B cell (primary cell): ENCODE data around the gene ARHGEF26. TPM values are rescaled to one million over a fixed set of nuclear protein-coding genes. Genes with fewer than 3 reads are reported as not detected.

Experiments
- ATAC-seq: fragments of 200-7000 bp; cut with Tn5 transposase; one replicate; pipeline ENCODE4 v1.10.0; 2021; ENCODE audit warnings: low read depth, mild to moderate bottlenecking, moderate number of reproducible peaks, moderate library complexity
- CTCF ChIA-PET: fragments of 350-600 bp; sonication (Branson Sonifier 250); formaldehyde crosslinking; loops from one replicate; lab custom pipeline; 2021; ENCODE audit warnings: antibody characterized with exemption, inconsistent platforms; lab: Charles Lee
- POLR2A ChIA-PET: fragments of 350-600 bp; sonication (Branson Sonifier 250); formaldehyde crosslinking; loops from one replicate; lab custom pipeline; 2021; ENCODE audit warnings: antibody characterized with exemption; lab: Charles Lee
- DNase-seq: peaks from one replicate; pipeline ENCODE4 v3.0.0; 2013
- H2AFZ ChIP-seq: 2 replicates; pipeline ENCODE4 v1.6.1; 2012; ENCODE audit warnings: mild to moderate bottlenecking, low read depth, low read length; ENCODE audit not compliant: insufficient read depth, poor library complexity, severe bottlenecking
- H3K27ac ChIP-seq, 2 donors: 1 replicate in 1 of 2; 2 replicates in 1 of 2; pipeline ENCODE4 v1.5.1; 2012 to 2013; ENCODE audit warnings: low read length in 2 of 2, mild to moderate bottlenecking in 2 of 2, moderate library complexity in 1 of 2
- H3K27me3 ChIP-seq, 4 experiments: fragments of 200-600 bp in 1 of 4; sonication (generic) in 1 of 4; replicated peaks in 1 of 4; 1 replicate in 2 of 4; 2 replicates in 2 of 4; pipeline versions ENCODE4 v1.6.1 to v1.7.0; 2013 to 2016; ENCODE audit warnings: low read length in 3 of 4, mild to moderate bottlenecking in 2 of 4, mixed read lengths in 1 of 4, moderate library complexity in 1 of 4; ENCODE audit not compliant: insufficient read depth in 4 of 4, control insufficient read depth in 3 of 4; ENCODE audit errors: control extremely low read depth in 1 of 4
- H3K36me3 ChIP-seq, 2 experiments: replicated peaks in 1 of 2; 1 replicate in 1 of 2; 2 replicates in 1 of 2; pipeline versions ENCODE4 v1.6.1 to v1.7.1; 2013; ENCODE audit warnings: low read length in 1 of 2; ENCODE audit not compliant: insufficient read depth in 2 of 2, control insufficient read depth in 1 of 2; ENCODE audit errors: control extremely low read depth in 1 of 2, extremely low read depth in 1 of 2
- H3K4me1 ChIP-seq, 2 donors: fragments of 200-600 bp in 1 of 2; sonication (generic) in 1 of 2; 1 replicate in 1 of 2; 2 replicates in 1 of 2; pipeline versions ENCODE4 v1.5.1 to v1.6.1; 2013 to 2017; ENCODE audit warnings: low read length in 2 of 2; ENCODE audit not compliant: control insufficient read depth in 2 of 2, insufficient read depth in 2 of 2
- H3K4me2 ChIP-seq: replicated peaks from 2 replicates; pipeline ENCODE3; 2012; ENCODE audit warnings: mild to moderate bottlenecking, low read depth, low read length; ENCODE audit not compliant: poor library complexity, severe bottlenecking
- H3K4me3 ChIP-seq, 5 experiments: fragments of 200-600 bp in 1 of 5; sonication (generic) in 1 of 5; 1 replicate in 3 of 5; 2 replicates in 2 of 5; pipeline versions ENCODE4 v1.5.1 to v1.7.0; 2011 to 2016; ENCODE audit warnings: low read length in 4 of 5, mild to moderate bottlenecking in 4 of 5, low read depth in 2 of 5, control low read depth in 1 of 5, moderate library complexity in 1 of 5; ENCODE audit not compliant: insufficient read depth in 1 of 5; ENCODE audit errors: control extremely low read depth in 1 of 5, extremely low read depth in 1 of 5
- H3K79me2 ChIP-seq: fragments of 200-600 bp; sonication (generic); one replicate; pipeline ENCODE4 v1.6.0; 2016; ENCODE audit warnings: low read length; ENCODE audit not compliant: control insufficient read depth, insufficient read depth
- H3K9ac ChIP-seq: fragments of 200-600 bp; sonication (generic); 2 replicates; pipeline ENCODE4 v1.6.1; 2017; ENCODE audit warnings: mild to moderate bottlenecking, low read length, moderate library complexity
- H3K9me3 ChIP-seq, 3 donors: one replicate each; pipeline versions ENCODE4 v1.6.1 to v1.7.1; 2013; ENCODE audit warnings: low read length in 2 of 3; ENCODE audit not compliant: control insufficient read depth in 2 of 3, insufficient read depth in 1 of 3; ENCODE audit errors: control extremely low read depth in 1 of 3
- H4K20me1 ChIP-seq: 2 replicates; pipeline ENCODE4 v1.6.0; 2012; ENCODE audit warnings: mild to moderate bottlenecking, low read length; ENCODE audit not compliant: insufficient read depth, control insufficient read depth, poor library complexity, severe bottlenecking
- H3K27ac Mint-ChIP-seq: one replicate; pipeline ENCODE4 v1.8.0; 2021; ENCODE audit warnings: mixed read lengths
- H3K27me3 Mint-ChIP-seq: one replicate; pipeline ENCODE4 v1.8.0; 2021; ENCODE audit warnings: mixed read lengths
- H3K4me1 Mint-ChIP-seq: one replicate; pipeline ENCODE4 v1.8.0; 2021; ENCODE audit warnings: mixed read lengths
- H3K4me3 Mint-ChIP-seq: one replicate; pipeline ENCODE4 v1.8.0; 2021; ENCODE audit warnings: mixed read lengths
- H3K9me3 Mint-ChIP-seq: one replicate; pipeline ENCODE4 v1.8.0; 2022; ENCODE audit warnings: mixed read lengths; ENCODE audit not compliant: insufficient read depth
- CTCF ChIP-seq: fragments of 200-600 bp; IDR thresholded peaks from one replicate; pipeline ENCODE4 v1.8.0; 2022; ENCODE audit warnings: antibody characterized with exemption, mild to moderate bottlenecking
- EZH2 ChIP-seq: IDR thresholded peaks from 2 replicates; pipeline ENCODE4 v1.6.1; 2012; ENCODE audit warnings: borderline replicate concordance, low read depth, mild to moderate bottlenecking, moderate library complexity, low read length; ENCODE audit not compliant: insufficient read depth, poor library complexity, severe bottlenecking
- WGBS: methylation state at CpG from one replicate; pipeline ENCODE4 v1.1.5; 2013; ENCODE audit warnings: missing lambda C conversion rate; ENCODE audit not compliant: insufficient coverage; 5-methylcytosine and 5-hydroxymethylcytosine counted together
- intact Hi-C: fragments of 100-400 bp; cut with micrococcal nuclease; formaldehyde crosslinking; loops from one replicate; pipeline ENCODE4 v1.10.0; 2022
- polyA plus RNA-seq: library from polyadenylated mRNA; depleted of rRNA; stranded (reverse); fragments of >200 nt; gene quantifications from 2 replicates; pipeline ENCODE4 v1.2.3, GENCODE V29; 2012
- total RNA-seq, 2 donors: library from RNA; stranded (reverse); fragments of 120-200 nt in 1 of 2; gene quantifications; 1 replicate in 1 of 2; 2 replicates in 1 of 2; pipeline versions ENCODE4 v1.2.3 to v1.2.4, GENCODE V29; 2013 to 2022

ARHGEF26 gene
- total and polyA plus RNA-seq, 2 donors (not counting 1 experiment from before 2014, with no cell fraction given) = not detected

GRCh38 chr3:154210986-154211385, 89.8 kb downstream of the ARHGEF26 start:
- ChIA-PET POLR2A (no interaction called here), CTCF (no interaction called here)
- ATAC-seq (no peak), DNase-seq (no peak)
- intact Hi-C loops = no loop called here
- Histone ChIP-seq H3K4me2 (no peak overlapping the region), H3K79me2 (no peaks in the 10 kb centered on the region), H3K27ac (no peak overlapping the region), H3K9me3 (peaks cover 0 to 8% (median 0%) of the 10 kb centered on the region in 3 donors), H3K9ac (no peak overlapping the region), H4K20me1 (no peaks in the 10 kb centered on the region), H3K4me3 (no peak overlapping the region), H3K27me3 (no peaks in the 10 kb centered on the region), H3K36me3 (no peaks in the 10 kb centered on the region), H2AFZ (no peak overlapping the region), H3K4me1 (no peaks in the 10 kb centered on the region)
- Mint-ChIP-seq H3K4me1 (no peaks in the 10 kb centered on the region), H3K27me3 (peaks cover 12% of the 10 kb centered on the region), H3K9me3 (peaks cover 8% of the 10 kb centered on the region), H3K4me3 (no peak overlapping the region), H3K27ac (no peak overlapping the region)
- TF ChIP-seq CTCF = no peak
- TF ChIP-seq EZH2 = no peak
- 93% methylated on average over 1 of the region's 1 CpG for WGBS

GRCh38 chr3:154214306-154214705, 93.1 kb downstream of the ARHGEF26 start:
- ChIA-PET CTCF (no interaction called here), POLR2A (no interaction called here)
- no peaks in the 10 kb centered on the region for H3K4me1 Mint-ChIP-seq
- H3K27me3 Mint-ChIP-seq = peaks cover under 1% of the 10 kb centered on the region
- Histone ChIP-seq H3K27ac (no peak overlapping the region), H3K4me3 (no peak overlapping the region), H4K20me1 (no peaks in the 10 kb centered on the region), H3K79me2 (no peaks in the 10 kb centered on the region), H3K4me1 (no peaks in the 10 kb centered on the region), H3K36me3 (no peaks in the 10 kb centered on the region), H3K4me2 (no peak overlapping the region), H2AFZ (no peak overlapping the region), H3K9me3 (peaks cover 0 to 8% (median 0%) of the 10 kb centered on the region in 3 donors), H3K27me3 (no peaks in the 10 kb centered on the region), H3K9ac (no peak overlapping the region)
- H3K4me3 Mint-ChIP-seq = no peak overlapping the region
- H3K9me3 Mint-ChIP-seq = no peaks in the 10 kb centered on the region
- intact Hi-C loops = no loop called here
- WGBS = 94% methylated on average over 2 of the region's 2 CpGs
- TF ChIP-seq EZH2 = no peak
- no peak for TF ChIP-seq CTCF
- H3K27ac Mint-ChIP-seq = no peak overlapping the region
- ATAC-seq (no peak), DNase-seq (no peak)
